ENCODE data around the gene EARS2.
"Not testable (repeated sequence)": the region's sequence is repeated elsewhere in the genome, so short reads cannot be mapped to it uniquely, and the experiment has no call there.

Gene EARS2

GRCh38 chr16:23483492-23483891 is 73.7 kb downstream of the EARS2 start:
- not testable (repeated sequence) for H3K27me3 Mint-ChIP-seq (ENCODE audit: low read depth); H3K9me3 Mint-ChIP-seq; H3K4me3 Mint-ChIP-seq; H3K4me1 Mint-ChIP-seq (ENCODE audit: low read depth); DNase-seq (ENCODE audit: low spot score)
- peaks cover 67% of the 10 kb centered on the region for H3K36me3 Mint-ChIP-seq (ENCODE audit: low read depth)
- peak overlapping the region; percentile 20 for H3K27ac Mint-ChIP-seq

- no peaks in the 10 kb centered on the region for H3K4me1 Mint-ChIP-seq (ENCODE audit: low read depth)
- H3K27me3 Mint-ChIP-seq (ENCODE audit: low read depth): no peaks in the 10 kb centered on the region
- DNase-seq (ENCODE audit: low spot score): no peak
- no peaks in the 10 kb centered on the region for H3K9me3 Mint-ChIP-seq
- peak overlapping the region; percentile 21 for H3K27ac Mint-ChIP-seq
- H3K36me3 Mint-ChIP-seq (ENCODE audit: low read depth): peaks cover 65% of the 10 kb centered on the region
- no peak overlapping the region for H3K4me3 Mint-ChIP-seq
Measured at GRCh38 chr16:23482778-23483177, 74.4 kb downstream of the EARS2 start.

GRCh38 chr16:23480257-23480656 is 76.9 kb downstream of the EARS2 start:
- no peak for DNase-seq (ENCODE audit: low spot score)
- Mint-ChIP-seq H3K4me3 (no peak overlapping the region), H3K4me1 (ENCODE audit: low read depth) (no peaks in the 10 kb centered on the region), H3K27me3 (ENCODE audit: low read depth) (no peaks in the 10 kb centered on the region), H3K36me3 (ENCODE audit: low read depth) (peaks cover 60% of the 10 kb centered on the region), H3K9me3 (no peaks in the 10 kb centered on the region), H3K27ac (no peak overlapping the region)

GRCh38 chr16:23479138-23479537 is 78.0 kb downstream of the EARS2 start:
- H3K27ac Mint-ChIP-seq: no peak overlapping the region
- no peaks in the 10 kb centered on the region for H3K9me3 Mint-ChIP-seq
- H3K4me1 Mint-ChIP-seq (ENCODE audit: low read depth): no peaks in the 10 kb centered on the region
- H3K4me3 Mint-ChIP-seq: no peak overlapping the region
- DNase-seq (ENCODE audit: low spot score): no peak
- H3K27me3 Mint-ChIP-seq (ENCODE audit: low read depth): no peaks in the 10 kb centered on the region
- H3K36me3 Mint-ChIP-seq (ENCODE audit: low read depth): peaks cover 56% of the 10 kb centered on the region

GRCh38 chr16:23478566-23478965 is 78.6 kb downstream of the EARS2 start:
- DNase-seq (ENCODE audit: low spot score): no peak
- Mint-ChIP-seq H3K4me1 (ENCODE audit: low read depth) (no peaks in the 10 kb centered on the region), H3K9me3 (no peaks in the 10 kb centered on the region), H3K27ac (no peak overlapping the region), H3K36me3 (ENCODE audit: low read depth) (peaks cover 60% of the 10 kb centered on the region), H3K4me3 (no peak overlapping the region), H3K27me3 (ENCODE audit: low read depth) (no peaks in the 10 kb centered on the region)

DNA sequence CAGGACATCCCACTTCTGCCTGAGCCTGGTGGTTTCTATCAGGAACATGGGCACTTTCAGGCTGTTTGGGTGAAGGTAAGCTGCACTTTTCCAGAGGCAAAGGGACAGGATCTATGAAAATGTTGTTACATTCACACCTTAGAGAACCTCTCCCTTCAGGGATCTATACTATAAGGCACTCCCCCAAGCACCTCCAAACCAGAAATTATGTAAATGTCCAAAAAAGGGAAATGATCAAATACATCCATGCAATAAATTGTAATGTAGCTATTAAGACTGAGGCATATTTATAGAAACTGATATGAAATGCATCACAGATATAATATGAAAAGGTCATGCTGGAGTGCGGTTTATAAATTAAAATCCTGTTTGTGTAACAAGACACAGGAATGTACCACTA is 80.9 kb downstream of the EARS2 start:
- no peaks in the 10 kb centered on the region for H3K27me3 Mint-ChIP-seq (ENCODE audit: low read depth)
- no peak for DNase-seq (ENCODE audit: low spot score)
- no peaks in the 10 kb centered on the region for H3K4me1 Mint-ChIP-seq (ENCODE audit: low read depth)
- H3K27ac Mint-ChIP-seq: no peak overlapping the region
- H3K4me3 Mint-ChIP-seq: no peak overlapping the region
- H3K9me3 Mint-ChIP-seq: no peaks in the 10 kb centered on the region
- H3K36me3 Mint-ChIP-seq (ENCODE audit: low read depth): peaks cover 52% of the 10 kb centered on the region
